Heart left ventricle (tissue), 13 donors: Measurements from ENCODE around the gene SLC30A3.

Source experiments
- CTCF ChIP-seq, 12 donors: fragments of 200-600 bp; sonication (generic) in 4 of 12; IDR thresholded peaks; one replicate each; pipeline versions ENCODE4 v1.5.0 to v1.8.0; 2018 to 2022; ENCODE audit warnings: antibody characterized with exemption in 12 of 12, mild to moderate bottlenecking in 5 of 12
- POLR2A ChIP-seq, 2 donors: fragments of 450-650 bp; IDR thresholded peaks; one replicate each; pipeline ENCODE4 v1.6.1; 2017; ENCODE audit warnings: antibody characterized with exemption in 2 of 2, mild to moderate bottlenecking in 2 of 2, moderate library complexity in 2 of 2
- donor health status: ischemic (EF 13 %, LVEDD 7.1; RV severe dilation, severe dysfunction).
- donor health status: DM: no; HTN: yes; CAD: no.
- donor health status: DM: no; HTN: no; CAD: no.
- donor health status: ischemic (EF 25% LVEDD 6.9; RV normal size, moderate dysfunction).
- donor health status: ischemic (EF 25% LVEDD 5.7; RV mildly dilated, moderate dysfunction).
- donor health status: ischemic (EF 35%, LVEDD 5.7; RV mildly dilated, moderate dysfunction).
- donor health status: nonischemic (EF 11% LVEDD 7.7; RV severe dilation, severe dysfunction).
- donor health status: DM: yes; HTN: yes; CAD: no.
- donor health status: PGD.
- donor health status: ischemic (EF 29% LVEDD 5.4; RV normal size, mild dysfunction).
- donor health status: nonischemic (EF 23%, LVEDD 6.1; RV moderate dilation, normal function).

- no peak for TF ChIP-seq CTCF (IDR thresholded peaks at IDR 0.05)
- no peak for TF ChIP-seq POLR2A (IDR thresholded peaks at IDR 0.05)
Measured at GRCh38 chr2:27216416-27217137, 46.3 kb downstream of the SLC30A3 start.
